Trophoblast cell (in vitro differentiated cells and primary cell): ENCODE data around the gene NPM3. TPM values are rescaled to one million over a fixed set of nuclear protein-coding genes. Genes with fewer than 3 reads are reported as not detected.

ENCODE experiments used
- DNase-seq, 2 donors: peaks; one replicate each; pipeline ENCODE4 v3.0.0-alpha.2; 2016
- H2AFZ ChIP-seq: 2 replicates; pipeline ENCODE4 v1.6.1; 2013; ENCODE audit warnings: low read length, moderate library complexity, mild to moderate bottlenecking; ENCODE audit not compliant: insufficient read depth, poor library complexity
- H2AK5ac ChIP-seq: 2 replicates; pipeline ENCODE4 v1.6.1; 2013; ENCODE audit warnings: mild to moderate bottlenecking, low read length
- H2BK120ac ChIP-seq: 2 replicates; pipeline ENCODE4 v1.6.1; 2013; ENCODE audit warnings: low read length, mild to moderate bottlenecking, moderate library complexity; ENCODE audit not compliant: insufficient read depth, poor library complexity
- H2BK12ac ChIP-seq: 2 replicates; pipeline ENCODE4 v1.6.1; 2013; ENCODE audit warnings: mild to moderate bottlenecking, low read length, moderate library complexity
- H2BK5ac ChIP-seq: 2 replicates; pipeline ENCODE4 v1.6.1; 2013; ENCODE audit warnings: low read length, low read depth, moderate library complexity, mild to moderate bottlenecking; ENCODE audit not compliant: poor library complexity
- H3K14ac ChIP-seq: 2 replicates; pipeline ENCODE4 v1.6.1; 2013; ENCODE audit warnings: mild to moderate bottlenecking, low read length
- H3K18ac ChIP-seq: 2 replicates; pipeline ENCODE4 v1.6.1; 2013; ENCODE audit warnings: mild to moderate bottlenecking, low read length
- H3K23ac ChIP-seq: 2 replicates; pipeline ENCODE4 v1.6.1; 2013; ENCODE audit warnings: low read length
- H3K27ac ChIP-seq: 2 replicates; pipeline ENCODE4 v1.5.1; 2013; ENCODE audit warnings: low read depth, mild to moderate bottlenecking, inconsistent platforms, low read length, moderate library complexity
- H3K27me3 ChIP-seq: 2 replicates; pipeline ENCODE4 v1.6.1; 2013; ENCODE audit warnings: inconsistent platforms, mild to moderate bottlenecking, low read length, moderate library complexity; ENCODE audit not compliant: insufficient read depth
- H3K36me3 ChIP-seq, 2 experiments: 1 replicate in 1 of 2; 2 replicates in 1 of 2; pipeline ENCODE4 v1.6.1; 2013; ENCODE audit warnings: low read length in 2 of 2, mild to moderate bottlenecking in 2 of 2, moderate library complexity in 1 of 2; ENCODE audit not compliant: insufficient read depth in 2 of 2, control insufficient read depth in 1 of 2
- H3K4ac ChIP-seq: 2 replicates; pipeline ENCODE4 v1.6.1; 2013; ENCODE audit warnings: low read depth, mild to moderate bottlenecking, low read length, moderate library complexity
- H3K4me1 ChIP-seq, 2 experiments: 1 replicate in 1 of 2; 2 replicates in 1 of 2; pipeline ENCODE4 v1.6.1; 2013; ENCODE audit warnings: low read length in 2 of 2, mild to moderate bottlenecking in 2 of 2, moderate library complexity in 1 of 2; ENCODE audit not compliant: insufficient read depth in 2 of 2, control insufficient read depth in 1 of 2
- H3K4me2 ChIP-seq: 2 replicates; pipeline ENCODE4 v1.6.1; 2013; ENCODE audit warnings: inconsistent platforms, mild to moderate bottlenecking, low read length, moderate library complexity
- H3K4me3 ChIP-seq: 2 replicates; pipeline ENCODE4 v1.5.1; 2013; ENCODE audit warnings: mild to moderate bottlenecking, low read depth, low read length, inconsistent platforms
- H3K79me1 ChIP-seq: one replicate; pipeline ENCODE4 v1.6.1; 2013; ENCODE audit warnings: low read length
- H3K79me2 ChIP-seq: 2 replicates; pipeline ENCODE4 v1.6.1; 2013; ENCODE audit warnings: low read length, mild to moderate bottlenecking; ENCODE audit not compliant: control insufficient read depth, insufficient read depth, poor library complexity
- H3K9ac ChIP-seq: 2 replicates; pipeline ENCODE4 v1.6.1; 2013; ENCODE audit warnings: mild to moderate bottlenecking, low read length
- H3K9me3 ChIP-seq: 2 replicates; pipeline ENCODE4 v1.6.1; 2013; ENCODE audit warnings: low read depth, mild to moderate bottlenecking, control low read depth, inconsistent platforms, low read length; ENCODE audit not compliant: insufficient read depth
- H4K12ac ChIP-seq: 2 replicates; pipeline ENCODE4 v1.6.1; 2013; ENCODE audit warnings: low read depth, mild to moderate bottlenecking, low read length, moderate library complexity
- H4K8ac ChIP-seq: 2 replicates; pipeline ENCODE4 v1.6.1; 2013; ENCODE audit warnings: low read depth, mild to moderate bottlenecking, low read length, moderate library complexity
- H4K91ac ChIP-seq: one replicate; pipeline ENCODE4 v1.6.1; 2013; ENCODE audit warnings: low read depth, mild to moderate bottlenecking, low read length, moderate library complexity
- WGBS: extraction: QIAGEN DNeasy Blood & Tissue Kit; methylation state at CpG from one replicate; pipeline ENCODE4 v1.1.7; 2013; ENCODE audit warnings: missing lambda C conversion rate; ENCODE audit not compliant: insufficient read length, insufficient coverage; ENCODE audit errors: extremely low coverage; 5-methylcytosine and 5-hydroxymethylcytosine counted together
- polyA plus RNA-seq: library from polyadenylated mRNA; stranded (reverse); fragments of 200-250 nt; gene quantifications from 2 replicates; pipeline ENCODE4 v1.2.3, GENCODE V29; 2013

The NPM3 gene
- 29.9 and 33.3 TPM in 2 replicates for polyA plus RNA-seq

GRCh38 chr10:101782811-101783735 lies at the start of gene NPM3:
Gene NPM3 (minus strand): TSS chr10:101783446. CDS start chr10:101783390, 56 bp downstream.
- WGBS, result no CpG with 5 or more reads among the region's 57 CpGs
- Histone ChIP-seq H2BK120ac (no peak within 1 kb of the TSS), H3K4me1 (peaks cover 14 to 27% of the 10 kb centered on the region in 2 experiments), H4K12ac (peak within 1 kb of the TSS; percentile 31), H3K79me2 (no peaks in the 10 kb centered on the region), H3K9ac (peak within 1 kb of the TSS; percentile 54), H3K18ac (peak within 1 kb of the TSS; percentile 16), H3K4ac (no peak within 1 kb of the TSS), H3K79me1 (peaks cover 2% of the 10 kb centered on the region), H3K14ac (peak within 1 kb of the TSS; percentile 40), H4K8ac (peak within 1 kb of the TSS; percentile 82), H3K23ac (no peak within 1 kb of the TSS), H4K91ac (peak within 1 kb of the TSS; percentile 12), H2BK12ac (no peak within 1 kb of the TSS), H3K9me3 (peaks cover 5% of the 10 kb centered on the region), H2AFZ (peak within 1 kb of the TSS; percentile 96), H2AK5ac (no peak within 1 kb of the TSS), H3K4me2 (peak within 1 kb of the TSS; percentile 98), H2BK5ac (peak within 1 kb of the TSS; percentile 32), H3K27ac (no peak within 1 kb of the TSS), H3K27me3 (peaks cover 17% of the 10 kb centered on the region), H3K4me3 (peak within 1 kb of the TSS; percentile 84), H3K36me3 (peaks cover 12 to 19% of the 10 kb centered on the region in 2 experiments)
- DNase-seq, result peak; percentile 74 to 77

GRCh38 chr10:101832325-101832771 lies 49.1 kb upstream of the NPM3 start:
- H3K27ac ChIP-seq, result no peak overlapping the region
- no peak overlapping the region for H3K4me2 ChIP-seq
- H3K4me1 ChIP-seq, result peaks cover 14% of the 10 kb centered on the region in 2 experiments
- no peak overlapping the region for H2AK5ac ChIP-seq
- no peak overlapping the region for H3K23ac ChIP-seq
- H3K14ac ChIP-seq, result no peak overlapping the region
- no peak overlapping the region for H4K12ac ChIP-seq
- no peak overlapping the region for H2BK12ac ChIP-seq
- no peaks in the 10 kb centered on the region for H3K27me3 ChIP-seq
- no peak overlapping the region for H3K4ac ChIP-seq
- no peak overlapping the region for H2BK120ac ChIP-seq
- no peak overlapping the region for H3K9ac ChIP-seq
- H2AFZ ChIP-seq, result no peak overlapping the region
- no peak overlapping the region for H3K4me3 ChIP-seq
- H3K9me3 ChIP-seq, result peaks cover 7% of the 10 kb centered on the region
- H3K36me3 ChIP-seq, result peaks cover 0 to 8% of the 10 kb centered on the region in 2 experiments
- no peak overlapping the region for H3K18ac ChIP-seq
- H2BK5ac ChIP-seq, result no peak overlapping the region
- no CpG with 5 or more reads among the region's 4 CpGs for WGBS
- H3K79me2 ChIP-seq, result no peaks in the 10 kb centered on the region
- no peak for DNase-seq
- peaks cover 2% of the 10 kb centered on the region for H3K79me1 ChIP-seq
- no peak overlapping the region for H4K91ac ChIP-seq
- no peak overlapping the region for H4K8ac ChIP-seq

- H3K14ac ChIP-seq, result no peak overlapping the region
- no peak for DNase-seq
- WGBS, result no CpG with 5 or more reads among the region's 9 CpGs
These were observed 48.0 kb upstream of the NPM3 start for GRCh38 chr10:101831169-101831811.

GRCh38 chr10:101830322-101831168 lies 47.3 kb upstream of the NPM3 start:
- Histone ChIP-seq H3K4me3 (peak overlapping the region; percentile 82), H3K23ac (no peak overlapping the region), H2AFZ (peak overlapping the region; percentile 69), H3K14ac (no peak overlapping the region), H3K9ac (no peak overlapping the region), H4K12ac (no peak overlapping the region), H3K27me3 (no peaks in the 10 kb centered on the region), H3K36me3 (peaks cover 0 to 8% of the 10 kb centered on the region in 2 experiments), H3K79me1 (peaks cover 2% of the 10 kb centered on the region), H4K91ac (peak overlapping the region; percentile 0), H2AK5ac (no peak overlapping the region), H3K9me3 (peaks cover 7% of the 10 kb centered on the region), H3K4ac (no peak overlapping the region), H4K8ac (peak overlapping the region; percentile 8), H2BK12ac (no peak overlapping the region), H3K27ac (peak overlapping the region; percentile 15), H3K4me2 (peak overlapping the region; percentile 91), H3K18ac (no peak overlapping the region), H2BK5ac (no peak overlapping the region), H3K79me2 (no peaks in the 10 kb centered on the region), H2BK120ac (no peak overlapping the region), H3K4me1 (peaks cover 14% of the 10 kb centered on the region in 2 experiments)
- DNase-seq, result peak; percentile 90 to 96
- no CpG with 5 or more reads among the region's 56 CpGs for WGBS

More at GRCh38 chr10:101831169-101831811, 48.0 kb upstream of the NPM3 start:
- Histone ChIP-seq H3K4me2 (peak overlapping the region; percentile 91), H3K23ac (peak overlapping the region; percentile 50), H2BK5ac (no peak overlapping the region), H2AK5ac (no peak overlapping the region), H3K9ac (peak overlapping the region; percentile 66), H3K4me3 (peak overlapping the region; percentile 82), H4K91ac (no peak overlapping the region), H3K4ac (no peak overlapping the region), H3K36me3 (peaks cover 0 to 8% of the 10 kb centered on the region in 2 experiments), H3K27ac (no peak overlapping the region), H3K4me1 (peaks cover 14% of the 10 kb centered on the region in 2 experiments), H4K8ac (peak overlapping the region; percentile 8), H2AFZ (peak overlapping the region; percentile 69), H3K18ac (no peak overlapping the region), H3K9me3 (peaks cover 7% of the 10 kb centered on the region), H4K12ac (no peak overlapping the region), H2BK120ac (no peak overlapping the region), H2BK12ac (no peak overlapping the region), H3K79me2 (no peaks in the 10 kb centered on the region), H3K79me1 (peaks cover 2% of the 10 kb centered on the region), H3K27me3 (no peaks in the 10 kb centered on the region)
